GM21360 (cell line): ENCODE measurements around the gene NIPAL3.
"Not testable (repeated sequence)": the region's sequence is repeated elsewhere in the genome, so short reads cannot be mapped to it uniquely, and the experiment has no call there.

Experiments used
- ATAC-seq: cut with Tn5 transposase; IDR thresholded peaks from one replicate; pipeline ENCODE4 v1.9.1; 2021; ENCODE audit warnings: mild to moderate bottlenecking, moderate library complexity; ENCODE audit not compliant: unreplicated experiment

Gene NIPAL3

GRCh38 chr1:24455272-24455671, 39.7 kb downstream of the NIPAL3 start:
- ATAC-seq = no peak

DNA sequence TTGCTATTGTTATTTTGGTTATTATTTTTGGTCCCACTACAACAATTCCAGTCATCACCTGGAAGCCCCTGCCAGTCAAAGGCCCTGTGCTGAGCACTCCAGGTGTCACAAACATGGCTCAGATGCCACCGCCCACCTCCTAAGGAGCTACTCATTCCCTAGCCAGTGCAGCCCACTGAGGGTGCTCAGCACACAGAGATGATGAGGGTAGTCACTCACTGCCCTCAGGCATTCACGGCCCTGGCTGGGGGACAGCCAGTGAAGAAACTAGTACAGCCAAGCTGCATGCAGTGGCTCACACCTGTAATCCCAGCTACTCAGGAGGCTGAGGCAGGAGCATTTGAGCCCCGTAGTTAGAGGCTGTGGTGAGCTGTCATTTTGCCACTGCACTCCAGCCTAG, 42.3 kb downstream of the NIPAL3 start:
- no peak for ATAC-seq

- no peak for ATAC-seq
These were observed 44.1 kb downstream of the NIPAL3 start for GRCh38 chr1:24459551-24460266.

DNA sequence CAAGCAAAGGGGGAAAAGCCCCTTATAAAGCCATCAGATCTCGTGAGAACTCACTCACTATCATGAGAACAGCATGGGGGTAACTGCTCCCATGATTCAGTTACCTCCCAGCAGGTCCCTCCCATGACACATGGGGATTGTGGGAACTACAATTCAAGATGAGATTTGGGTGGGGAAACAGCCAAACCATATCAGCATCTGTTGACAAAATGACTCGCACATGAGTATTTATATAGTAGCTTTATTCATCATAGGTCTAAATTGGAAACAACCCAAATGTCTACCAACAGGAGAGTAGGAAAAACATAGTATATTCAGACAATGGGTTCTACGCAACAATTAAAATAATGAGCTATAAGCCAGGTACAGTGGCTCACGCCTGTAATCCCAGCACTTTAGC, 46.5 kb downstream of the NIPAL3 start:
- ATAC-seq = not testable (repeated sequence)

DNA sequence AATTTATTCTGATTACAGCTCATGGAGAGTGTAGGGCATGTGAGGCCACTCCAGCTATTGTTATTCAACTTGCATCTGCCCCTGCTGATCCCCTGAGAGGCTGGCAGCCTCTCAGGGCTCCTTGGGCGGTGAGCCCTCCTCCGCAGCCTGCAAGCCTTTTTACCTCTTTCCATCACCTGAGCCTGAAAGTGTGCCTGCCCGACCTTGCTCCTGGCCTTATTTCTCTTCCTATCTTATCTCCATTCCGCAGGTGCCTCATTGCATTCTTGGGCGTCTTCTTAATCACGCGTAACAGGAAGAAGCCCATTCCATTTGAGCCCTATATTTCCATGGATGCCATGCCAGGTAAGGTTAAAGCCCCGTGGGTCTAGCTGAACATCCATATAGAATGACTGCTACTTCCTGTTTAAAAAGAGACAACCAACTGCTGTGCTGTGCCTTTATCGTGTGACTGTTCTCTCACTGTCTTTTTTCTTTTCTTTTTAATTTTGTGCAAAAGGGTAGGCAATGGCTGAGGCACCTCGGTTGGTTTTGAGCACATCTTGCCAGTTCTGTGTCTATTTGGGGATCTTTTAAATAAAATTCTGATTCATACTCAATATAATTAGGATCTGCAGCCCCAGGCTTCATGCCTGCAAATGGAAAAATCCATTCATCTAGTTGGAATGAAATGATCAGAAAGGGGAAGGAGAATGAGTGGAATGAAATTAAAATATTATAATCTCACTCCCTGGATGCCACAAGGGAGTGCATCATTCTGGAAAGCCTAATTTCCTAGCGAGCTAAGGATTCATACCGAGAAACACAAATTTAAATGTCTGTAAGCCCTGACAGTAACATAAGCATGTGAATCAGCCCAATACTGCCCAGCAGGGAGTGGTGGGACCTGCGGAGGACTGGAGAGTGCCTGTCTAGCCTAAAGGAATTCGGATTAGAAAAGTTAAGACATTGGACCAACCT, 48.5 kb downstream of the NIPAL3 start:
- no peak for ATAC-seq

GRCh38 chr1:24465099-24465498, 49.5 kb downstream of the NIPAL3 start:
- ATAC-seq = no peak

- ATAC-seq = no peak
These were observed 50.0 kb downstream of the NIPAL3 start for GRCh38 chr1:24465638-24466037.

GRCh38 chr1:24468685-24469316, 53.2 kb downstream of the NIPAL3 start:
- no peak for ATAC-seq

DNA sequence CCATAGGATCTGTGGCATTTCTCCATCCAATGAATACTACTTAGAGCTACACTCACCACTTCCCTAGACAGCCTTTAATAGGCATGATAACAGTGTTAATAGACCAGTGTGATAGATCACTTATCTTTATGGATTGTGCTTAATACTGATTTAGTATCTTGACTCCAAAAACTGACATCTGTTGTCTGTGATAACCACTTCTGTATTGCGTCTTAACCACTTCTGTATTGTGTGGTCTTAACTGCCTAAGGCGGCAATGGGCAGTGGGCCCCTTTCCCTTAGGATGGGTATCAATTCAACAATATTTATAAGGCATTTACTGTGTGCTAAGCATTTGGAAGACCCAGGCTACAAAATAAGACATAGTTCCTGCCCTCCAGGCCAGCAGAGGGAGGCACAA, 55.0 kb downstream of the NIPAL3 start:
- no peak for ATAC-seq

GRCh38 chr1:24472527-24473251, 57.1 kb downstream of the NIPAL3 start:
- ATAC-seq = no peak

DNA sequence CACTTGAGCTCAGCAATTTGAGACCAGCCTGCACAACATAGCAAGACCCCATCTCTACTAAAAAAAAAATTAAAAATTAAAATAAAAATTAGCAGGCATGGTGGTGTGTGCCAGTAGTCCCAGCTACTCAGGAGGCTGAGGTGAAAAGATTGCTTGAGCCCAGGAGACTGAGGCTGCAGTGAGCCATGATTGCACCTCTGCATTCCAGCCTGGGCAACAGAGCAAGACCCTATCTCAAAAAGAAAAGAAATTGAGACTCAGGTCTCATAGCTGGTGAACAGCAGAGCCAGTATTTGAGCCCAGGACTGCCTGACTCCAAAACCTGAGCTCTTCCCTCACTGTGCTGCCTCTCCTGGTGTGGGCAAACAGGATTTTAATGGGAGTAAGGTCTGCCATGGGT, 58.6 kb downstream of the NIPAL3 start:
- ATAC-seq = no peak

DNA sequence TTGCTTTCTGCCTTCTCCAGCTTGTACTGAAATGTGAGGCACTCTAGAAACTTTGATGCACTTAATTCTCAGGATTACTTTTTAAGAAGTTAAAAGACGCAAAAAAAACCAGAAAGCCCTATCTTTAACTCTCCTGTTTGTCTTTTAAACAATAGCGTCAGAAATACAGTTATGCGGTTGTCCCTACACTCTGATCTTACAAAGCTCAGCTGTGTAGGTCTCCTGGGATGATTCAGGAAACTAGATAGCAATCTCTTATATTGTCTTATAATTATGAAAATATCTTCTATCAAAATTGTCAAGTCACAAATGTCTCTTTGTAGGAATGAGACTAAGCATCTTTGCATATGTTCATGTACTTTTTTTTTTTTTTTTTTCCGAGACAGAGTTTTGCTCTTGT, 60.1 kb downstream of the NIPAL3 start:
- no peak for ATAC-seq

- no peak for ATAC-seq
These were observed 61.0 kb downstream of the NIPAL3 start for GRCh38 chr1:24476571-24476970.

DNA sequence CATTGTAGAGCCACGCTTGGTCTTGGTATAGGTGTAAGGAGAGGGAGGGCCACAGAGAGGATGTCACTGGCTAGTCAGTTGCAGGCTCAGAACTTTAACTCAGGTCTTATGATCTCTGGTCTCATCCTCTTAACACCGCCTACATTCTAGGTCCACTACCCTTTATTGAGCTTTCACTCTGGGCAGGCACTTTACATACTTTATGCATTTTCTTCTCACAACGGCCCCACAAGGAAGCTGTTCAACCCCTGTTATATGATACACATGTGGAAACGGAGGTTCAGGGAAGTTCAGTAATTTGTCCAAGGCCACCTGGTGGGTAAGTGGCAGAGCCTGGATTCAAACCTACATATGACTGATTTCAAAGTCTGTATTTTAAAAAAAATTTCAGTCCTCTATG, 61.7 kb downstream of the NIPAL3 start:
- no peak for ATAC-seq

DNA sequence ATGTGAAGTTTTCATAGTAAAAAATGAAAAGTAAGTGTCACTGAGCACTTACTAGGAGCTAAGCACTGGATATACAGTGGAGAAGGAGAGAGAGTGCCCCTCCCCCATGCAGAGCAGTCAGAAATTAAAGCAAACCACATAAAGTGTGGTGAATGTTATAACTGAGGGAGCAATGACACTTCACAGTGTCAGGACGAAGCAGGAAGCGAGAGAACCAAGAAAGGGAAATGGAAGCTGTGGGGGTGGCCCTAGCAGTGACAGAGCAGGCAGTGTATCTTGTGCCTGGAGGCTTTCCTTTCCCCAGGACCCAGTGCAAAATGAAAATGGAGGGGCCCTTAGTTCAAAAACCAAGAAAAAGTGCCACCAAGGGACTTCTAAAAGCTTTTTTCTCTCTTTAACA, 65.5 kb downstream of the NIPAL3 start:
- ATAC-seq = no peak

DNA sequence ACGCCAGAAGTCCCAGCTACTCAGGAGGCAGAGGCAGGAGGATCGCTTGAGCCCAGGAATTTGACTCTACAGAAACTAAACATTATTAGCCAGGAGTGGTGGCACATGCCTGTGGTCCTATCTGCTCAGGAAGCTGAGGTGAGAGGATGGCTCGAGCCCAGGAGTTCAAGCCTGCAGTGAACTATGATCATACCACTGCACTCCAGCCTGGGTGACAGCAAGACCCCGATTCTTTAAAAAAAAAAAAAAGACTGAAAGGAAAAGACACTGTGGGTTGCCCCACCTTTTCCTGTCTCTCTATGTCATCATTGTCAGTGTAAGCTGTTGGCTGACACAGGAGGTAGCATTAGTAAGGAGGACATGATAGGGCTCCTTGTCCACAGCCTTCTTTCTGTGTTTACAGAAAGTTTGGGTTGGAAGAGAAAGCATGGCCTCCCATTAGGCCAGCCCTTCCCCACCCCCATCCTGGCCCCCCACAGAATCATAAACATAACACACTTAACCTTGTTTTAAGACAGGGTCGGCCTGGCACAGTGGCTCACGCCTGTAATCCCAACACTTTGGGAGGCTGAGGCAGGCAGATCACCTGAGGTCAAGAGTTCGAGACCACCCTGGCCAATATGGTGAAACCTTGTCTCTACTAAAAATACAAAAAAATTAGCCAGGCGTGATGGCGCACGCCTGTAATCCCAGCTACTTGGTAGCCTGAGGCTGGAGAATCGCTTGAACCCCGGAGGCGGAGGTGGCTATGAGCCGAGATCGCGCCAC, 66.4 kb downstream of the NIPAL3 start:
- no peak for ATAC-seq

GRCh38 chr1:24483441-24483840, 67.8 kb downstream of the NIPAL3 start:
- no peak for ATAC-seq

DNA sequence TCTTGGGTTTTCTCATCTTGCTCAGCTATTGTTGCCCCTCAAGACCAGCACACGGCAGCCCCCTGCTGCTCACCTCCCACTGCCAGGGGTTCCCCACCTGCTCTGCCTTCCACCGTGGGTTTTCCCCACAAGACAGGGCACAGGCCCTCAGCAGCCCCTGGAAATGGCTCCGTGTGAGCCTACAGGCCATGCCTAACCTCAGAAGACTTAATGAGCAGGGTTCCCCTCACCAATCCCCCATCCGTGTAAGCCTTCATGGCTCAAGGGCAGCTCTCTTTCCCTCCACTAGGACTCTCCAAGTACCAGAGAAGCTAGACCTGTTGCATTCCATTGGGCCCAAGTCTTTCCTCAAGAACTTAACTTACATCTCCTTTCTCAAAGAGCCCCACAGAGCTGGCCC, 68.6 kb downstream of the NIPAL3 start:
- ATAC-seq = no peak

GRCh38 chr1:24486331-24487065, 70.9 kb downstream of the NIPAL3 start:
- ATAC-seq = no peak

DNA sequence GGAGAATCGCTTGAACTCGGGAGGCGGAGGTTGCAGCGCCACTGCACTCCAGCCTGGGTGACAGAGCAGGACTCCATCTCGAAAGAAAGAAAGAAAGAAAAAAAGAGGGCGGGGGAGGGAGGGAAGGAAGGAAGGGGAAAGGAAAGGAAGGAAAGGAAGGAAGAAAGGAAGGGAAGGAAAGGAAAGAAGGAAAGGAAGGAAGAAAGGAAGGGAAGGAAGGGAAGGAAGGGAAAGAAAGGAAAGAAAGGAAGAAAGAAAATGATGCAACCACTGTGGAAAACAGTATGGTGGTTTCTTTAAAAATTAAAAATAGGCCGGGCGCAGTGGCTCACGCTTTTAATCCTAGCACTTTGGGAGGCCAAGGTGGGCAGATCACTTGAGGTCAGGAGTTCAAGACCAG, 71.9 kb downstream of the NIPAL3 start:
- no peak for ATAC-seq
